ENCODE measurements around the gene ADAMTSL2.

The ADAMTSL2 gene

GRCh38 chr9:133525677-133526076 lies 8.8 kb upstream of the ADAMTSL2 start:
- no peak overlapping the region for H3K4me3 ChIP-seq (ENCODE audit: low read depth, low read length)
- no peak for DNase-seq (ENCODE audit: low read depth)
- TF ChIP-seq, protein P1, sequence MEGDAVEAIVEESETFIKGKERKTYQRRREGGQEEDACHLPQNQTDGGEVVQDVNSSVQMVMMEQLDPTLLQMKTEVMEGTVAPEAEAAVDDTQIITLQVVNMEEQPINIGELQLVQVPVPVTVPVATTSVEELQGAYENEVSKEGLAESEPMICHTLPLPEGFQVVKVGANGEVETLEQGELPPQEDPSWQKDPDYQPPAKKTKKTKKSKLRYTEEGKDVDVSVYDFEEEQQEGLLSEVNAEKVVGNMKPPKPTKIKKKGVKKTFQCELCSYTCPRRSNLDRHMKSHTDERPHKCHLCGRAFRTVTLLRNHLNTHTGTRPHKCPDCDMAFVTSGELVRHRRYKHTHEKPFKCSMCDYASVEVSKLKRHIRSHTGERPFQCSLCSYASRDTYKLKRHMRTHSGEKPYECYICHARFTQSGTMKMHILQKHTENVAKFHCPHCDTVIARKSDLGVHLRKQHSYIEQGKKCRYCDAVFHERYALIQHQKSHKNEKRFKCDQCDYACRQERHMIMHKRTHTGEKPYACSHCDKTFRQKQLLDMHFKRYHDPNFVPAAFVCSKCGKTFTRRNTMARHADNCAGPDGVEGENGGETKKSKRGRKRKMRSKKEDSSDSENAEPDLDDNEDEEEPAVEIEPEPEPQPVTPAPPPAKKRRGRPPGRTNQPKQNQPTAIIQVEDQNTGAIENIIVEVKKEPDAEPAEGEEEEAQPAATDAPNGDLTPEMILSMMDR (conservative IDR thresholded peaks at IDR 0.05; ENCODE audit: low read depth, low read length), result no peak

- no peak overlapping the region for H3K4me3 ChIP-seq (ENCODE audit: low read depth, low read length)
- TF ChIP-seq, protein P1 (conservative IDR thresholded peaks at IDR 0.05; ENCODE audit: low read depth, low read length), result no peak
- DNase-seq (ENCODE audit: low read depth), result peak; percentile 45
These were observed 7.7 kb upstream of the ADAMTSL2 start for GRCh38 chr9:133526721-133527321.

DNA sequence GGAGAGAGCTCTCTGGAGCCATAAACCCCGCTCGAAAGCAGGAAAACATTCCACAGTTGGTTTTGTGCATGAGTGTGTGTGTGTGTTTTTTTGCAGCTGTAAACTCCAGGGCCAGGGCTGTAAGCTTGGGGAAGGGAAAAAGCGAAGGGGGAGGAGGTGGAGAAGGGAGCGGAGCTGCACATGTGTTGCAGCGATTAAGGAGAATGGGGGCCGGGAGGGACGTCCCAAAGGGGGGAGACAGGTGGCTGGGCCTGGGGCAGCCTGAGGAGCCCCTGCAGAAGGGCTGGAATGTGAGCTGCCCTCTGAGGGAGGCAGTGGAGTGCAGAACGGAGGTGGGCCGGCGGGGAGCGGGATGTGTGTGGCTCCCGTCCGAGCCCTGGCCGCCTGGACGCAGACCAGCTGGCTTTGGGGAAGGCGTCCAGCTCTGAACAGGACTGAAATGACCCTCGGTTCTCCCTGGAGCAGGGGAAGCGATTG lies 7.0 kb upstream of the ADAMTSL2 start:
- H3K4me3 ChIP-seq (ENCODE audit: low read depth, low read length), result no peak overlapping the region
- DNase-seq (ENCODE audit: low read depth), result no peak
- TF ChIP-seq, protein P1 (conservative IDR thresholded peaks at IDR 0.05; ENCODE audit: low read depth, low read length), result no peak

- no peak overlapping the region for H3K4me3 ChIP-seq (ENCODE audit: low read depth, low read length)
- TF ChIP-seq, protein P1 (conservative IDR thresholded peaks at IDR 0.05; ENCODE audit: low read depth, low read length), result no peak
These were observed 6.3 kb upstream of the ADAMTSL2 start for GRCh38 chr9:133528001-133528875.

GRCh38 chr9:133528876-133529241 lies 5.6 kb upstream of the ADAMTSL2 start:
- H3K4me3 ChIP-seq (ENCODE audit: low read depth, low read length), result no peak overlapping the region
- TF ChIP-seq, protein P1 (conservative IDR thresholded peaks at IDR 0.05; ENCODE audit: low read depth, low read length), result no peak
- DNase-seq (ENCODE audit: low read depth), result no peak

More at GRCh38 chr9:133528001-133528875, 6.3 kb upstream of the ADAMTSL2 start:
- DNase-seq (ENCODE audit: low read depth), result no peak

DNA sequence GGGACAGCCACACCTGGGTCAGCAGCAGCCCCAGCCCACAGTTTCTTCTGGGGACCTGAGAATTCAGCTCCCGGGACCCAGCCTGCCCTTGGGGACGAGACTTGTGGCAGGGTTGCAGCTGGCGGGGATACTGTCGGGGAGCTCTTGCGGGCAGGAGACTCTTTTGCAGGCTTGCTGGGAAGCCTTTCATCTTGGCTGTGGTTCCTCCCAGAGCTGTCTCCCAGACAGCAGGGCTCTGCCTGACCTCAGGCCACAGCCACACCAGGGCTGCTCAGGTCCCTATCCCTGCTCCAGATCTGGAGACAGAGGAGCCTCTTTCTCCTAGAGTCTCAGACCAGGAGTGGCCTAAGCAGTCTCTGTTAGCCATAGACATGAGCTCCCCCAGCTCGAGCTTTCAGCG lies 5.0 kb upstream of the ADAMTSL2 start:
- H3K4me3 ChIP-seq (ENCODE audit: low read depth, low read length), result no peak overlapping the region
- DNase-seq (ENCODE audit: low read depth), result no peak
- TF ChIP-seq, protein P1 (conservative IDR thresholded peaks at IDR 0.05; ENCODE audit: low read depth, low read length), result no peak

Measured in choroid plexus epithelial cell (primary cell).